ENCODE measurements around the gene KDM7A. TPM values are rescaled to one million over a fixed set of nuclear protein-coding genes. Genes with fewer than 3 reads are reported as not detected.

The KDM7A gene
- total RNA-seq: 100 to 1,000 TPM in 1 of 4 donors, 10 to 100 TPM in 3; 59.0 to 108 (median 66.9) TPM

GRCh38 chr7:140176811-140177702, at the start of gene KDM7A:
KDM7A (minus strand) TSS chr7:140176983; CDS start chr7:140176937, 46 bp downstream.
- ATAC-seq (peak; percentile 58 to 62), DNase-seq (peak; percentile 83 to 91)
- H3K4me1 ChIP-seq: peaks cover 29 to 30% of the 10 kb centered on the region in 2 donors
- peak within 1 kb of the TSS; percentile 94 to 99 (median 98) for H3K27ac ChIP-seq
- H3K4me3 ChIP-seq: peak within 1 kb of the TSS; percentile 72 to 95 (median 80)
- in situ Hi-C loops (cut with MboI; ENCODE audit: low sequenced_read_pairs in 4 of 4): no loop called here
- H3K9me3 ChIP-seq: no peaks in the 10 kb centered on the region
- TF ChIP-seq POLR2A (IDR thresholded peaks at IDR 0.05) (peak; percentile 95), CTCF (IDR thresholded peaks at IDR 0.05 in 4 of 5, conservative IDR thresholded peaks at IDR 0.05 in 1 of 5) (no peak)
- H3K36me3 ChIP-seq: no peaks in the 10 kb centered on the region
- H3K27me3 ChIP-seq: no peaks in the 10 kb centered on the region
- intact Hi-C loops (cut with DNase I; ENCODE audit: low total_unique reads): loop anchor here (5.0 to 10.0 kb wide), 7 partner anchors 115 to 820 kb away; partner anchors contain the start of genes BRAF, HIPK2, LUC7L2 and PARP12

- intact Hi-C loops (cut with DNase I; ENCODE audit: low total_unique reads): no loop called here
- Histone ChIP-seq H3K9me3 (no peaks in the 10 kb centered on the region), H3K4me3 (no peak overlapping the region), H3K4me1 (peaks cover 0 to under 1% of the 10 kb centered on the region in 2 donors), H3K27me3 (peaks cover 9 to 19% (median 11%) of the 10 kb centered on the region in 3 donors), H3K27ac (no peak overlapping the region), H3K36me3 (no peaks in the 10 kb centered on the region)
- no peak for DNase-seq
- no peak for ATAC-seq
- in situ Hi-C loops (cut with MboI; ENCODE audit: low sequenced_read_pairs in 4 of 4): no loop called here
- TF ChIP-seq CTCF (IDR thresholded peaks at IDR 0.05 in 4 of 5, conservative IDR thresholded peaks at IDR 0.05 in 1 of 5) (no peak), POLR2A (IDR thresholded peaks at IDR 0.05) (no peak)
Observed at GRCh38 chr7:140225562-140226249, 48.9 kb upstream of the KDM7A start.

- intact Hi-C loops (cut with DNase I; ENCODE audit: low total_unique reads) (no loop called here), in situ Hi-C loops (cut with MboI; ENCODE audit: low sequenced_read_pairs in 4 of 4) (no loop called here)
- TF ChIP-seq CTCF (IDR thresholded peaks at IDR 0.05 in 4 of 5, conservative IDR thresholded peaks at IDR 0.05 in 1 of 5): no peak
- no peak for TF ChIP-seq POLR2A (IDR thresholded peaks at IDR 0.05)
- H3K27ac ChIP-seq: no peak overlapping the region
- H3K4me3 ChIP-seq: no peak overlapping the region
- no peaks in the 10 kb centered on the region for H3K36me3 ChIP-seq
- peaks cover 0 to 1% (median 0%) of the 10 kb centered on the region in 3 donors for H3K27me3 ChIP-seq
- ATAC-seq (no peak), DNase-seq (no peak)
- H3K4me1 ChIP-seq: no peaks in the 10 kb centered on the region
- H3K9me3 ChIP-seq: no peaks in the 10 kb centered on the region
Observed at GRCh38 chr7:140223515-140224221, 46.9 kb upstream of the KDM7A start.

- H3K27me3 ChIP-seq: no peaks in the 10 kb centered on the region
- no peaks in the 10 kb centered on the region for H3K36me3 ChIP-seq
- no peak overlapping the region for H3K27ac ChIP-seq
- H3K4me3 ChIP-seq: no peak overlapping the region
- no peak for TF ChIP-seq CTCF (IDR thresholded peaks at IDR 0.05 in 4 of 5, conservative IDR thresholded peaks at IDR 0.05 in 1 of 5)
- TF ChIP-seq POLR2A (IDR thresholded peaks at IDR 0.05): no peak
- intact Hi-C loops (cut with DNase I; ENCODE audit: low total_unique reads) (no loop called here), in situ Hi-C loops (cut with MboI; ENCODE audit: low sequenced_read_pairs in 4 of 4) (no loop called here)
- no peaks in the 10 kb centered on the region for H3K9me3 ChIP-seq
- no peak for ATAC-seq
- H3K4me1 ChIP-seq: no peaks in the 10 kb centered on the region
- DNase-seq: no peak
Observed at GRCh38 chr7:140222814-140223213, 46.0 kb upstream of the KDM7A start.

Data from gastrocnemius medialis (tissue), 4 donors.